ENCODE measurements around the gene MVB12B.

DNA sequence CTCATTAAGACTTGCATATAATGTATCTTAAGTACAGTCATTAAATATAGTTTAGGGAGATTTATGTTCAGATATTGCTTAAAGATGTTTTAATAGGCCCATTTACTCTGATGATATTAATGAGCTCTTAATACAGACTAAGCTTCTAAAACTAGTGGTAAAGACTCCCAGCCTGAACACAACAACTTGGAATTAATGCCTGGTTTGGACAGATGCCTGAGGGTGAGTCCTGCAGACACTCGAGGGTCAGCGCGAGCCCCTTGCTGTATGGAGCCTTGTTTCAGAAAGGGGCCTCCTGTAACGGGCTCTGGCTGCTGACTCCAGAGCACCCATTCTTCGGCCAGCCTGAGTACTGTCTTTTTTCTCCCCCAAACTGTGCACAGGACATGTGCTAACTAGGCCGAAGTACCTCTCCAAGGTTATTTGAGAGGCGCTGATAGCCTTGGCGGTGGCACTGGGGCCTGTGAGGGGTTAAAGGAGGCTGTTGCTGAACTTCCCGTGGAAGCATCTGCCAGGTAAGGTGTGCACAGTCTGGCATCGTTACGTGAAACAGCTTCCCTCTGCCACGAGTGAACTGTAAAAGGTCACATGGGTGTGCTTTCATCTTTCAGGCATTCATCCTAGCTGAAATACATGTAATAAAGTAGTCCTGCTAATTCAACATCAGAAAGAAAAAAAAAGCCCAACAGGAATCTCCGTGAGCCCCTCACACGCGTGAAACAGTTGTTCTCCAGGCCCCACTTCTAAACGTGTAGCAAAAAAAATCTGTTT is 113.4 kb downstream of the MVB12B start:
- no peak for TF ChIP-seq CREB1 (IDR thresholded peaks at IDR 0.05; ENCODE audit: low read depth)
- TF ChIP-seq, protein P1, sequence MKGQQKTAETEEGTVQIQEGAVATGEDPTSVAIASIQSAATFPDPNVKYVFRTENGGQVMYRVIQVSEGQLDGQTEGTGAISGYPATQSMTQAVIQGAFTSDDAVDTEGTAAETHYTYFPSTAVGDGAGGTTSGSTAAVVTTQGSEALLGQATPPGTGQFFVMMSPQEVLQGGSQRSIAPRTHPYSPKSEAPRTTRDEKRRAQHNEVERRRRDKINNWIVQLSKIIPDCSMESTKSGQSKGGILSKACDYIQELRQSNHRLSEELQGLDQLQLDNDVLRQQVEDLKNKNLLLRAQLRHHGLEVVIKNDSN (IDR thresholded peaks at IDR 0.05), result no peak
- TF ChIP-seq EP300 (IDR thresholded peaks at IDR 0.05; ENCODE audit: borderline replicate concordance), result no peak
- TF ChIP-seq YY1 (IDR thresholded peaks at IDR 0.05; ENCODE audit: low read depth), result no peak

Measured in Ishikawa (cell line).